T-cell (primary cell): ENCODE measurements around the gene ZNF341. TPM values are rescaled to one million over a fixed set of nuclear protein-coding genes. Genes with fewer than 3 reads are reported as not detected.

ENCODE experiments used
- ATAC-seq, 4 experiments: fragments of 200-7000 bp in 3 of 4; fragments of 150-1000 bp in 1 of 4; cut with Tn5 transposase; replicated peaks in 1 of 4; 1 replicate in 3 of 4; 2 replicates in 1 of 4; pipeline ENCODE4 v1.10.0; 2021; ENCODE audit warnings: moderate library complexity in 3 of 4, mild to moderate bottlenecking in 2 of 4, moderate number of reproducible peaks in 1 of 4
- CTCF ChIA-PET, 2 donors: fragments of 300-600 bp; sonication (Branson Sonifier 250); formaldehyde crosslinking; loops; one replicate each; lab custom pipeline; 2022; ENCODE audit warnings: antibody characterized with exemption in 2 of 2; lab: Charles Lee
- POLR2A ChIA-PET, 2 donors: fragments of 300-600 bp; sonication (Branson Sonifier 250); formaldehyde crosslinking; loops; one replicate each; lab custom pipeline; 2022; ENCODE audit warnings: antibody characterized with exemption in 2 of 2; lab: Charles Lee
- DNase-seq, 35 experiments: peaks; one replicate each; pipeline versions ENCODE4 v3.0.0 to v3.0.0-alpha.2; 2013 to 2023
- H3K27ac ChIP-seq: one replicate; pipeline ENCODE4 v1.5.1; 2013; ENCODE audit warnings: low read length
- H3K27me3 ChIP-seq, 2 experiments: replicated peaks in 1 of 2; 1 replicate in 1 of 2; 2 replicates in 1 of 2; pipeline versions ENCODE4 v1.6.1 to v1.7.0; 2013; ENCODE audit warnings: low read length in 1 of 2, mixed read lengths in 1 of 2; ENCODE audit not compliant: control insufficient read depth in 2 of 2, insufficient read depth in 2 of 2; ENCODE audit errors: extremely low read depth in 1 of 2
- H3K36me3 ChIP-seq, 2 donors: 1 replicate in 1 of 2; 2 replicates in 1 of 2; pipeline versions ENCODE4 v1.6.1 to v1.7.0; 2013; ENCODE audit warnings: low read length in 1 of 2; ENCODE audit not compliant: control insufficient read depth in 2 of 2, insufficient read depth in 1 of 2; ENCODE audit errors: extremely low read depth in 1 of 2
- H3K4me1 ChIP-seq, 2 experiments: 1 replicate in 1 of 2; 2 replicates in 1 of 2; pipeline versions ENCODE4 v1.6.1 to v1.7.0; 2013; ENCODE audit warnings: low read length in 2 of 2, mixed read lengths in 1 of 2; ENCODE audit not compliant: insufficient read depth in 2 of 2, control insufficient read depth in 1 of 2; ENCODE audit errors: extremely low read depth in 1 of 2
- H3K4me3 ChIP-seq, 2 donors: 1 replicate in 1 of 2; 2 replicates in 1 of 2; pipeline versions ENCODE4 v1.5.1 to v1.7.0; 2013; ENCODE audit warnings: mild to moderate bottlenecking in 2 of 2, low read length in 1 of 2, moderate library complexity in 1 of 2; ENCODE audit not compliant: control insufficient read depth in 1 of 2; ENCODE audit errors: extremely low read depth in 1 of 2
- H3K9me3 ChIP-seq: 2 replicates; pipeline ENCODE4 v1.7.0; 2013
- H3K27ac Mint-ChIP-seq, 2 donors: one replicate each; pipeline ENCODE4 v1.8.0; 2020 to 2021; ENCODE audit warnings: mild to moderate bottlenecking in 2 of 2, mixed read lengths in 2 of 2
- H3K27me3 Mint-ChIP-seq, 2 donors: one replicate each; pipeline ENCODE4 v1.8.0; 2021 to 2022; ENCODE audit warnings: mixed read lengths in 2 of 2
- H3K36me3 Mint-ChIP-seq: one replicate; pipeline ENCODE4 v1.8.0; 2021; ENCODE audit warnings: mixed read lengths
- H3K4me1 Mint-ChIP-seq, 3 donors: one replicate each; pipeline ENCODE4 v1.8.0; 2020 to 2022; ENCODE audit warnings: mixed read lengths in 3 of 3, mild to moderate bottlenecking in 1 of 3
- H3K4me3 Mint-ChIP-seq, 3 donors: one replicate each; pipeline ENCODE4 v1.8.0; 2020 to 2022; ENCODE audit warnings: mild to moderate bottlenecking in 3 of 3, mixed read lengths in 3 of 3, moderate library complexity in 3 of 3
- H3K9me3 Mint-ChIP-seq, 3 donors: one replicate each; pipeline ENCODE4 v1.8.0; 2020 to 2022; ENCODE audit warnings: mixed read lengths in 3 of 3
- WGBS: methylation state at CpG from one replicate; pipeline ENCODE4 v1.1.5; 2013; ENCODE audit warnings: missing lambda C conversion rate; ENCODE audit not compliant: insufficient coverage; 5-methylcytosine and 5-hydroxymethylcytosine counted together
- total RNA-seq, 35 experiments: library from RNA in 6 of 35; stranded (reverse) in 6 of 35; fragments of 120-200 nt in 1 of 35; gene quantifications; one replicate each; pipeline versions ENCODE4 v1.2.1 to v1.2.4 and lab custom pipeline; 2013 to 2026

The ZNF341 gene
- total RNA-seq, 5 donors from 2014 or later (not counting 1 experiment from before 2014, with no cell fraction given) = 4.0 to 6.1 (median 5.6) TPM

- DNase-seq = no peak
- Mint-ChIP-seq H3K27ac (no peak overlapping the region), H3K36me3 (peaks cover 39% of the 10 kb centered on the region), H3K9me3 (no peaks in the 10 kb centered on the region), H3K4me1 (peaks cover 8 to 24% (median 10%) of the 10 kb centered on the region in 3 donors), H3K4me3 (no peak overlapping the region), H3K27me3 (no peaks in the 10 kb centered on the region)
- CTCF ChIA-PET = no interaction called here
- WGBS = 91% methylated on average over 10 of the region's 16 CpGs
- ATAC-seq = no peak
- H3K36me3 ChIP-seq = peaks cover 18 to 49% of the 10 kb centered on the region in 2 donors
- no peak overlapping the region for H3K27ac ChIP-seq
- H3K9me3 ChIP-seq = no peaks in the 10 kb centered on the region
- POLR2A ChIA-PET = no interaction called here
- no peak overlapping the region for H3K4me3 ChIP-seq
- H3K4me1 ChIP-seq = peaks cover 0 to 8% of the 10 kb centered on the region in 2 experiments
- no peaks in the 10 kb centered on the region for H3K27me3 ChIP-seq
These were observed 21.8 kb upstream of the ZNF341 start for GRCh38 chr20:33709905-33710541.

- WGBS = 97% methylated on average over 10 of the region's 14 CpGs
- Histone ChIP-seq H3K4me3 (no peak overlapping the region), H3K4me1 (peaks cover 0 to 8% of the 10 kb centered on the region in 2 experiments), H3K27me3 (no peaks in the 10 kb centered on the region), H3K9me3 (no peaks in the 10 kb centered on the region), H3K27ac (no peak overlapping the region), H3K36me3 (peaks cover 18 to 50% of the 10 kb centered on the region in 2 donors)
- H3K4me1 Mint-ChIP-seq = peaks cover 8 to 24% (median 10%) of the 10 kb centered on the region in 3 donors
- H3K27ac Mint-ChIP-seq = no peak overlapping the region
- H3K9me3 Mint-ChIP-seq = no peaks in the 10 kb centered on the region
- DNase-seq (no peak), ATAC-seq (no peak)
- H3K27me3 Mint-ChIP-seq = no peaks in the 10 kb centered on the region
- POLR2A ChIA-PET = no interaction called here
- no peak overlapping the region for H3K4me3 Mint-ChIP-seq
- CTCF ChIA-PET = no interaction called here
- peaks cover 39% of the 10 kb centered on the region for H3K36me3 Mint-ChIP-seq
These were observed 20.9 kb upstream of the ZNF341 start for GRCh38 chr20:33710681-33711445.

- no CpG with 5 or more reads among the region's 1 CpG for WGBS
- H3K27ac Mint-ChIP-seq = no peak overlapping the region
- no peak for DNase-seq
- Histone ChIP-seq H3K36me3 (peaks cover 13 to 50% of the 10 kb centered on the region in 2 donors), H3K27ac (no peak overlapping the region), H3K27me3 (no peaks in the 10 kb centered on the region), H3K9me3 (no peaks in the 10 kb centered on the region), H3K4me3 (no peak overlapping the region), H3K4me1 (peaks cover 0 to 8% of the 10 kb centered on the region in 2 experiments)
- POLR2A ChIA-PET = no interaction called here
- no peaks in the 10 kb centered on the region for H3K27me3 Mint-ChIP-seq
- peaks cover 42% of the 10 kb centered on the region for H3K36me3 Mint-ChIP-seq
- no peak for ATAC-seq
- CTCF ChIA-PET = no interaction called here
- H3K4me1 Mint-ChIP-seq = peaks cover 8 to 29% (median 13%) of the 10 kb centered on the region in 3 donors
- H3K9me3 Mint-ChIP-seq = no peaks in the 10 kb centered on the region
- no peak overlapping the region for H3K4me3 Mint-ChIP-seq
These were observed 20.4 kb upstream of the ZNF341 start for GRCh38 chr20:33711446-33711738.

GRCh38 chr20:33713865-33714367, 17.9 kb upstream of the ZNF341 start:
- H3K4me1 ChIP-seq = peaks cover under 1 to 13% of the 10 kb centered on the region in 2 experiments
- Mint-ChIP-seq H3K9me3 (no peaks in the 10 kb centered on the region), H3K27ac (no peak overlapping the region), H3K4me3 (no peak overlapping the region), H3K36me3 (peaks cover 38% of the 10 kb centered on the region), H3K4me1 (peaks cover 18 to 42% (median 23%) of the 10 kb centered on the region in 3 donors), H3K27me3 (no peaks in the 10 kb centered on the region)
- 98% methylated on average over 8 of the region's 10 CpGs for WGBS
- no peak overlapping the region for H3K4me3 ChIP-seq
- DNase-seq (no peak), ATAC-seq (no peak)
- ChIA-PET CTCF (no interaction called here), POLR2A (no interaction called here)
- peaks cover 13 to 40% of the 10 kb centered on the region in 2 donors for H3K36me3 ChIP-seq
- H3K9me3 ChIP-seq = no peaks in the 10 kb centered on the region
- H3K27me3 ChIP-seq = no peaks in the 10 kb centered on the region
- H3K27ac ChIP-seq = no peak overlapping the region

- WGBS = no CpG with 5 or more reads among the region's 2 CpGs
- Histone ChIP-seq H3K36me3 (peaks cover 7 to 28% of the 10 kb centered on the region in 2 donors), H3K27me3 (no peaks in the 10 kb centered on the region), H3K27ac (no peak overlapping the region), H3K9me3 (no peaks in the 10 kb centered on the region), H3K4me1 (peaks cover 2 to 22% of the 10 kb centered on the region in 2 experiments), H3K4me3 (no peak overlapping the region)
- no peaks in the 10 kb centered on the region for H3K9me3 Mint-ChIP-seq
- ATAC-seq (no peak), DNase-seq (no peak)
- no peak overlapping the region for H3K27ac Mint-ChIP-seq
- ChIA-PET POLR2A (no interaction called here), CTCF (no interaction called here)
- H3K4me1 Mint-ChIP-seq = peaks cover 28 to 48% (median 30%) of the 10 kb centered on the region in 3 donors
- no peaks in the 10 kb centered on the region for H3K27me3 Mint-ChIP-seq
- peaks cover 27% of the 10 kb centered on the region for H3K36me3 Mint-ChIP-seq
- H3K4me3 Mint-ChIP-seq = no peak overlapping the region
These were observed 15.3 kb upstream of the ZNF341 start for GRCh38 chr20:33716498-33716897.

- peaks cover 28 to 37% (median 30%) of the 10 kb centered on the region in 3 donors for H3K4me1 Mint-ChIP-seq
- Histone ChIP-seq H3K27ac (peak overlapping the region; percentile 61), H3K9me3 (no peaks in the 10 kb centered on the region), H3K4me1 (peaks cover 2 to 22% of the 10 kb centered on the region in 2 experiments), H3K27me3 (no peaks in the 10 kb centered on the region), H3K4me3 (peak overlapping the region; percentile 64 to 84), H3K36me3 (peaks cover 0 to 6% of the 10 kb centered on the region in 2 donors)
- ChIA-PET CTCF (interaction anchor here in 1 of 2 donors (1.0 to 1.9 kb wide), 2 partner anchors 13 to 1182 kb away, joined by 5 to 12 read pairs; no protein-coding TSS in a partner anchor), POLR2A (interaction anchor here in 1 of 2 donors (1.0 kb wide), 1 partner anchor 165 kb away, joined by 4 read pairs; no protein-coding TSS in a partner anchor)
- 49% methylated on average over 11 of the region's 13 CpGs for WGBS
- no peaks in the 10 kb centered on the region for H3K9me3 Mint-ChIP-seq
- peaks cover 7% of the 10 kb centered on the region for H3K36me3 Mint-ChIP-seq
- ATAC-seq (no peak), DNase-seq (peak in 3 of 35 experiments; percentile 5 to 17 (median 5))
- H3K27me3 Mint-ChIP-seq = no peaks in the 10 kb centered on the region
- H3K27ac Mint-ChIP-seq = peak overlapping the region; percentile 88 to 89
- H3K4me3 Mint-ChIP-seq = peak overlapping the region; percentile 67 to 94 (median 85)
These were observed 12.4 kb upstream of the ZNF341 start for GRCh38 chr20:33719277-33719988.
